Measurements from ENCODE around the gene EZH1. TPM values are rescaled to one million over a fixed set of nuclear protein-coding genes. Genes with fewer than 3 reads are reported as not detected.

EZH1 gene
- total and polyA plus RNA-seq, 7 donors: 5.3 to 68.1 (median 41.5) TPM

DNA sequence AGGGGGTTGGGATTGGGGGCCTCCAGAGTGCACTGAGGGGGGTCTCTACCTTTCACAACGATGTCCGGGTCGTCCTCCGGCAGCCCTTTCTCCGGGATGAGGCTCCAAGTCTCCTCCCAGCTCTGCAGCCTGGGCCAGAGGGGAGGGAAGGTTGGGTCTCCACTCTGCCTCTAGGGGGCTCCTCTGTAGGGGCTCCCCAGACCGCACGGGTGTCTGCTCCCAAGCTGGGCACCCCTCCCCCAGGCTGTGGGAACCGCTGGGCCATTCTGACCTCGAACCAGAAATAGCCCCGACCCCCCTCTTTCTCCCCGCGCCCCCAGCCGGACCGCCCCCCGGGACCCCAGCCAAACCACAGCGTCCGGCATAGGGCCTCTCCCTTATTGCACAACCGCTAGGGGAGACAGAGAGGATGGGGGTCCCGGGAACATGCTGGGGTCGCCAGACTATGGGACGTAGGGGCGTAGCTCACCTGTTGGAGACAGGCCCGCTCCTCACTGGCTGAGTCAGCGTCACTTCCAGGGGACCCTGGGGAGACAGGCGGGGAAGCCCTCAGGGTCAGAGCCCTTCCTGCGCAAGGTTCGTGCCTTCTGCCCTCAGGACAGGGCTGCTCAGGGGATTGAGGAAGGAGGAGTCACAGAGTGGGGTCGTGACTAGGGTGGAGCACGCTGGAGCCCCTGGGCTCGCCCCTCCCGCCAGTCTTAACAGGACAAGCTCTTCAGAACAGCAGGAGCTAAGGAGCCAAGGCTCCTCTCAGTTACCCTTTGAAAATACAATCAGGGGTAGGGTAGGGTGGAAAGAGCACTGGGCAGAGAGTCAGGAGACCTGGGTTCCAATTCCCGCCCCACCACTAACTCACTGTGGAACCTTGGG, 70.7 kb downstream of the EZH1 start:
- H3K36me3 ChIP-seq: peaks cover 27 to 46% (median 41%) of the 10 kb centered on the region in 4 donors

DNA sequence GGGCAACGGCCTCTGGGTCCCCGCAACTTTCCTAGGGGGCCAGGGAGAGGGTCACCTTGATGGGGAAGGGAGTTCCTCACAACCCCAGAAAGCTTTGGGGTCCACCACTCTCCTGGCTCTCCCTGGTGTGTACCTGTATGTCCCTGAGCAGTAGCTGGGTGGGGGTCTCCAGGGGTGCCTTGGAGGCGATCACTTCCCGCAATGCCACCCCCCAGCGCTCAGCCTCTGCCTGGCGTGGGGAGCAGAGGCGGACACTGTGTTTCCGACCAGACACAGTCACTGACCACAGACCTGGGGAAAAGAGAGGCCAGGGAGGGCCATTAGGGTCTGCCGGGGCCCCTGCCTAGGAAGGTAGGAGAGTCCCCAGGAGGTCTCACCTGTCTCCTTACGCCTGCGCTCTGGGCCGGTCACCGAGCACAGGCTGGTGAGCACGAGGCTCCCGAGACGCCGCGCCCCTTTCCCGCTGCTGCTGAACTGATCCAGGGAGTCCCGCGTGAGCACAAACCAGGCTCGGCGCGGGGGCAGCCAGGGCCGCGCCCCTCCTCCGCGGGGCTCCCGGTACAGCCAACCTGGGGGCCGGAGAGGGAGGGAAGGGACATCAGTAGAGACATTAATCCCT, 71.5 kb downstream of the EZH1 start:
- DNase-seq: no peak
- peak overlapping the region; percentile 64 to 99 (median 80) for H3K4me3 ChIP-seq
- intact Hi-C loops (cut with DNase I): no loop called here
- TF ChIP-seq POLR2A (IDR thresholded peaks at IDR 0.05) (no peak), EP300 (IDR thresholded peaks at IDR 0.05) (no peak), POLR2AphosphoS5 (IDR thresholded peaks at IDR 0.05) (no peak)
- WGBS, 2 donors: 48 to 71% methylated on average over 30 of the region's 30 CpGs
- no peaks in the 10 kb centered on the region for H3K9me3 ChIP-seq
- H3K36me3 ChIP-seq: peaks cover 27 to 49% (median 45%) of the 10 kb centered on the region in 4 donors
- peak overlapping the region; percentile 96 to 99 (median 98) for H3K27ac ChIP-seq
- peaks cover 0 to 60% (median 58%) of the 10 kb centered on the region in 4 donors for H3K4me1 ChIP-seq
- H3K27me3 ChIP-seq: no peaks in the 10 kb centered on the region

More for the DNA sequence above, 70.7 kb downstream of the EZH1 start:
- peak; percentile 89 for DNase-seq
- H3K27ac ChIP-seq: peak overlapping the region; percentile 96 to 99 (median 98)
- intact Hi-C loops (cut with DNase I): no loop called here
- H3K4me3 ChIP-seq: peak overlapping the region; percentile 64 to 99 (median 80)
- peaks cover 0 to 60% (median 58%) of the 10 kb centered on the region in 4 donors for H3K4me1 ChIP-seq
- TF ChIP-seq, protein P1, sequence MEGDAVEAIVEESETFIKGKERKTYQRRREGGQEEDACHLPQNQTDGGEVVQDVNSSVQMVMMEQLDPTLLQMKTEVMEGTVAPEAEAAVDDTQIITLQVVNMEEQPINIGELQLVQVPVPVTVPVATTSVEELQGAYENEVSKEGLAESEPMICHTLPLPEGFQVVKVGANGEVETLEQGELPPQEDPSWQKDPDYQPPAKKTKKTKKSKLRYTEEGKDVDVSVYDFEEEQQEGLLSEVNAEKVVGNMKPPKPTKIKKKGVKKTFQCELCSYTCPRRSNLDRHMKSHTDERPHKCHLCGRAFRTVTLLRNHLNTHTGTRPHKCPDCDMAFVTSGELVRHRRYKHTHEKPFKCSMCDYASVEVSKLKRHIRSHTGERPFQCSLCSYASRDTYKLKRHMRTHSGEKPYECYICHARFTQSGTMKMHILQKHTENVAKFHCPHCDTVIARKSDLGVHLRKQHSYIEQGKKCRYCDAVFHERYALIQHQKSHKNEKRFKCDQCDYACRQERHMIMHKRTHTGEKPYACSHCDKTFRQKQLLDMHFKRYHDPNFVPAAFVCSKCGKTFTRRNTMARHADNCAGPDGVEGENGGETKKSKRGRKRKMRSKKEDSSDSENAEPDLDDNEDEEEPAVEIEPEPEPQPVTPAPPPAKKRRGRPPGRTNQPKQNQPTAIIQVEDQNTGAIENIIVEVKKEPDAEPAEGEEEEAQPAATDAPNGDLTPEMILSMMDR (IDR thresholded peaks at IDR 0.05): peak in 3 of 4 experiments; percentile 11 to 48 (median 37)
- no peak for TF ChIP-seq EP300 (IDR thresholded peaks at IDR 0.05)
- H3K9me3 ChIP-seq: no peaks in the 10 kb centered on the region
- 11 to 39% methylated on average over 32 of the region's 32 CpGs for WGBS, 2 donors
- H3K27me3 ChIP-seq: no peaks in the 10 kb centered on the region

DNA sequence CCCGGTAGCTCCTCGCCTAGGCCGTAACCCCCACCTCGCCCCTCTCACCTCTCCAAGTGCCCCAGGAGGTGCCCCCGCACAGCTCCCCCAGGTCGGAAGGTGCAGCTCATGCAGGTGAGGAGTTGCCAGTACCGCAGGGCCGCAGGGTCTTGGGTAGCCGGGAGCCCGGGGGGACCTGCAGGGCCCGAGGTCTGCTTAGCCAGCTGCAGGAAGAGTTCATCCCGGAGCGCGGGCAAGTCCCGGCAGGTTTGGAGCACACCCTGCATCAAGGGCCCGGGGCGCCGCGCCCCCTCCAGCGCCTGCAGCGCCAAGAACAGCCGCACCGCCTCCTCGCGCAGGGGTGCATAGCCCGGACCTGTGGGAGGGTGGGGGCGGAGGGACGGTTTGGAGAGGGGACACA, 72.8 kb downstream of the EZH1 start:
- Histone ChIP-seq H3K4me3 (no peak overlapping the region), H3K36me3 (peaks cover 29 to 50% (median 46%) of the 10 kb centered on the region in 4 donors), H3K27me3 (no peaks in the 10 kb centered on the region), H3K4me1 (peaks cover 0 to 65% (median 64%) of the 10 kb centered on the region in 4 donors), H3K9me3 (no peaks in the 10 kb centered on the region), H3K27ac (peak overlapping the region in 3 of 4 donors; percentile 6 to 98 (median 96))
- 87 to 93% methylated on average over 28 of the region's 28 CpGs for WGBS, 2 donors
- TF ChIP-seq POLR2AphosphoS5 (IDR thresholded peaks at IDR 0.05): no peak
- no peak for TF ChIP-seq EP300 (IDR thresholded peaks at IDR 0.05)
- TF ChIP-seq, protein P1 (IDR thresholded peaks at IDR 0.05): no peak
- TF ChIP-seq POLR2A (IDR thresholded peaks at IDR 0.05): no peak
- intact Hi-C loops (cut with DNase I): no loop called here
- DNase-seq: no peak

DNA sequence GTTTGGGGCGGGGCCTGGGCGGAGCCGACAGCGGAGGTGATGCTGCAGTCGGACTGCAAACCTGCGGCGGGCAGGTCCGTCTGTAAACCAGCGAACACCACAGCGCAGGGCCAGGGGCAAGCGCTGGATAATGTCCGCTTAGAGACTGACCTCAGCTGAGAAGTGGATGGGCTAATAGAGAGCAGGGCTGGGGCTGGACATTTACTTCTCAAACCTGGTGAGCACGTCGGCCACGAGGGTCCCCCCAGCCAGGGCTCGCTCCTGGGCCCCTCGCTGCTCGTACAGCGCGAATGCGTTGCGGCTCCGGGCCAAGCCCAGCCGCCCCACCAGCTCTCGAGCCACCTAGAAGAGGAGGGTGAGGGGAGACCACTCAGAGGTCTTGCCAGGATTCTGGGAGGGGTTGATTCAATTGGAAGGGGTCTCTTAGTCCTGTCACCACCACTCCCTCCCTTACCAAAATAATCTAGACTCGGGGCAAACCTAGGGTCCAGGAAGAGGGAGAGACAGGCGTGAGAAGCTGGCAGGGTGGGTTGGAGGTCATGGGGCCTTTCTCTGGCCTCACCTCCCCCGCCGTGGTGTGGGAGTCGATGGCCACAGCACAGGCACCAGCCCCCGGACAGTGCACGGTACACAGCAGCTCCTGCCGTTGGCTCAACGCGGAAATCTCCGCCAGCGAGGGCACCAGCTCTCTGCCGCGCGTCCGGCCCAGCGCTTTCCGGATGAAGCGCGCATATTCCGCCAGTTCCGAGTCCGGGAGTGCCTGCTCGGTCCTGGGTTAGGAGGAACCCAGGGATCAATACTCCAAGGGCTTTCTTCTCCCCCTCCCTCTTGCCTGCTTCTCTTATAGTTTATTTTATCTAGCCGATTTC, 73.8 kb downstream of the EZH1 start:
- no peak overlapping the region for H3K4me3 ChIP-seq
- intact Hi-C loops (cut with DNase I): no loop called here
- no peak for TF ChIP-seq EP300 (IDR thresholded peaks at IDR 0.05)
- no peak for TF ChIP-seq POLR2A (IDR thresholded peaks at IDR 0.05)
- no peak for TF ChIP-seq POLR2AphosphoS5 (IDR thresholded peaks at IDR 0.05)
- TF ChIP-seq, protein P1 (IDR thresholded peaks at IDR 0.05): no peak
- DNase-seq: no peak
- peaks cover 33 to 61% (median 51%) of the 10 kb centered on the region in 4 donors for H3K36me3 ChIP-seq
- peaks cover 0 to 72% (median 70%) of the 10 kb centered on the region in 4 donors for H3K4me1 ChIP-seq
- peak overlapping the region; percentile 30 to 83 (median 81) for H3K27ac ChIP-seq
- WGBS, 2 donors: 50 to 78% methylated on average over 50 of the region's 50 CpGs
- H3K9me3 ChIP-seq: no peaks in the 10 kb centered on the region
- H3K27me3 ChIP-seq: no peaks in the 10 kb centered on the region

All from sigmoid colon (tissue), 7 donors.